NCI-H2196 (cell line): Measurements from ENCODE around the gene ICOSLG.
"Not testable (repeated sequence)": the region's sequence is repeated elsewhere in the genome, so short reads cannot be mapped to it uniquely, and the experiment has no call there.

ENCODE experiments used
- DNase-seq: peaks from one replicate; lab custom pipeline; 2025; ENCODE audit not compliant: unreplicated experiment; lab: John Stamatoyannopoulos, UW

Gene ICOSLG, protein sequence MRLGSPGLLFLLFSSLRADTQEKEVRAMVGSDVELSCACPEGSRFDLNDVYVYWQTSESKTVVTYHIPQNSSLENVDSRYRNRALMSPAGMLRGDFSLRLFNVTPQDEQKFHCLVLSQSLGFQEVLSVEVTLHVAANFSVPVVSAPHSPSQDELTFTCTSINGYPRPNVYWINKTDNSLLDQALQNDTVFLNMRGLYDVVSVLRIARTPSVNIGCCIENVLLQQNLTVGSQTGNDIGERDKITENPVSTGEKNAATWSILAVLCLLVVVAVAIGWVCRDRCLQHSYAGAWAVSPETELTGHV

DNA sequence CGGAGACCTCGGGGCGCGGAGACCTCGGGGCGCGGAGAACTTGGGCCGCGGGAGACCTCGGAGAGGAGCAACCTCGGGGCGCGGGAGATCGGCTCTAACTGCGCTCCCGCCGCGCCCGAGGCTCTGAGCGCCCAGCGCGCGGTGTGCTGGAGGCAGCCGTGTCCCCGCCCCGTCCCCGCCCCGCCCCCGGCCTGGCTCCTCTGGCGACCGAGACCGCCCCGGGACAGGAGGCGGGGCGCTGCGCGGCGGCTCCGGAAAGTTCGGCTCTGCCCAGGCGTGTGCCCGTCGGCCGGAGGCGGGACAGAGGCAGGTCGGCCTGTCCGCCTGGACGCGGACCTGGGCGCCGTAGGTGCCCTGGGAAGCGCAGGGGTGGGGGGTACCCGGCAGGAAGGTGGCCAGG is at the start of gene ICOSLG:
ICOSLG (minus strand) TSS at position 102 of the 400 bp plus-strand sequence. CDS start 126 bp downstream, outside the sequence.
- not testable (repeated sequence) for DNase-seq

DNA sequence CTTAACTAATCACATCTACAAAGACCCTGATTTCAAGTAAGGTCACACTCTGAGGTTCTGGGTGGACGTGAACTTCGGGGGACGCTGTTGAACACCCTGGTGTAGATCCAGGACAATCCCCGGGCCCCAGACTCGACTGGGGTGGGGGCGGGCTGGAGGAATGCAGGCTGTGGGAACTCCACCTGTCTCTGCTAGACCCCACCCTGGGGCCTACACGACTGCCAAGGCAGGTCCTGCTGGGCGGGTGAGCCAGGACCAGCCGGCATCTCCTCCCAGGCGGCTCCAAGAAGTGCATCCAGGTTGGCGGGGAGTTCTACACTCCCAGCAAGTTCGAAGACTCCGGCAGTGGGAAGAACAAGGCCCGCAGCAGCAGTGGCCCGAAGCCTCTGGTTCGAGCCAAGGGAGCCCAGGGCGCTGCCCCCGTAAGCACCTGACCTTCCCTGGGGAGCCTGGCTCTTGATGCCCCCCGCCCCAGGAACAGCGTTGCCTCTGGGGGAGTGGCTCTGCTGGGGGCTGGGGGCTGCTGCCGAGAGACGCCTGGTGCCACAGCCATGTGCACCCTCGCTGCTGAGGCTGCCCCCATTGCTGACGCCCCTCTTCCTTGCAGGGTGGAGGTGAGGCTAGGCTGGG is 48.8 kb upstream of the ICOSLG start:
- DNase-seq, result no peak

DNA sequence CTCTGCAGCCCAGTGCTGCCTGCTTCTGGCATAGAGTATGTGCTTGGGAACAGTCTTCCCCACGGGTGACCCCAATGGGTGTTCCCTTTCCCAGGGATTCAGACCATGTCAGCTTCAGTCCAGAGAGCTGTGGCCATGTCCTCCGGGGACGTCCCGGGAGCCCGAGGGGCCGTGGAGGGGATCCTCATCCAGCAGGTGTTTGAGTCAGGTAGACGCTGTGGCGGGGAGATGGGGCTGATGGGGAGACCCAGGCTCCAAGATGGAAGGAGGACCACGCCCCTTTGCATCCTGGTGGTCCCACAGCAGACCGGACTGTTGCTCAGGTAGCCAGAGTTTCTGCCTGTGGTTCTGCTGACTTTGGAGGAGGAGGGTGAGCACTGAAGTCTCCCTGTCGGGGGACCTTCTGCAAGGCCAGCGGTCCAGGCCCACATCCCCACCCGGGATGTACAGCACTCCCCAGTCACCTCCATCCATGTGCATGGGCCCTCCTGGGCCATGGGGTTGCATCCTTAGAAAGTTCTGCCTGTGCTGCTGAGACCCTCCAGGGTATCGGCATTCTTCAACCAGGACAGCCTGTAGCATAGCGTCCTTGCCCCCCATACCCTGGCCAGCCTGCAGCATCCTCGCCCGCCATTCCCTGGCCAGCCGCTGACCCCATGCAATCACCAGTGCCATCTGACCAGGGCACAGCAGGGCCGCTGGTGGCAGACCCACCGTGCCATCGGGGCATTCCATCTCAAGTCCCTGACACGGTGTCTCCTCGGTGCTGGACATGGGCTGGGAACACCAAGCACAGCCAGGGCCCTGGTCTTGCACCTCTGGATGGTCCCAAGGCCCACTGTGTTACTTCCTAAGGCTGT is 47.7 kb upstream of the ICOSLG start:
- no peak for DNase-seq

DNA sequence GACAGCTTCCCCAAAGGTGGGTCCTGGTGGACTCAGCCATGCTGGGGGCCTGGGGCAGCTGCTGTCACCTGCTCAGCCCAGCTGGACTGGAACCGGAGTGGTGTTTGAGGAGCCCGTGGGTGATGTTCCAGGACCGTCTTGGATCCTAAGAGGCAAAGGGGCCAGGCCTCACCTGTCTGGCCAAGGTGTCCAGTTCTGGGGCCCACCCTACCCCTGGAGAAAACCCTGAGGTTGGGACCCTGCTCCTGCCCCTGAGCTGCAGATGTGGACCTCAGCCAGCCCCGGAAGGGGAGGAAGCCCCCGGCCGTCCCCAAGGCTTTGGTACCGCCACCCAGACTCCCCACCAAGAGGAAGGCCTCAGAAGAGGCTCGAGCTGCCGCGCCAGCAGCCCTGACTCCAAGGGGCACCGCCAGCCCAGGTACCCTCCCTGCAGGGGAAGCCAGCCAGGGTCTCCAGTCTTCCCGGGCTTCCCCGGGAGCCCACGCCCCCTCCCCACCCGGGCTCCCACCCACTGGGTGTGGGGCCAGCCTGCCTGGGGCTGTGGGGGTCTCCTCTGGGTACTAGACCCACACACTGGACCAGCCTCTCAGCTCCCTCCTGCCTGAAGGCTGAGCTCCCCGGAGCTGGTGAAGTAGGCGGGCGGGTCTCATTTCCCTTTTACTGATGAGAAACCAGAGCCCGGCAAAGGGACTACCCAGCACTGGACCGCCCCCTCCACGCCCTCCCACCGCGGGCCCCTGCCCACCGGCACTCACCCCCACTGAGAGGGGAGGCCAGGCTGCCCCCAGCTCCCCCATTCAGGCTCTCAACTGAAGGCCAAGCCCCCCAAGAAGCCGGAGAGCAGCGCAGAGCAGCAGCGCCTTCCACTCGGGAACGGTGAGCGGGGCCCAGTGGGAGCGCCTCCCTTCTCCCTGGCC is 46.2 kb upstream of the ICOSLG start:
- no peak for DNase-seq

GRCh38 chr21:44286086-44286715 is 45.5 kb upstream of the ICOSLG start:
- no peak for DNase-seq

DNA sequence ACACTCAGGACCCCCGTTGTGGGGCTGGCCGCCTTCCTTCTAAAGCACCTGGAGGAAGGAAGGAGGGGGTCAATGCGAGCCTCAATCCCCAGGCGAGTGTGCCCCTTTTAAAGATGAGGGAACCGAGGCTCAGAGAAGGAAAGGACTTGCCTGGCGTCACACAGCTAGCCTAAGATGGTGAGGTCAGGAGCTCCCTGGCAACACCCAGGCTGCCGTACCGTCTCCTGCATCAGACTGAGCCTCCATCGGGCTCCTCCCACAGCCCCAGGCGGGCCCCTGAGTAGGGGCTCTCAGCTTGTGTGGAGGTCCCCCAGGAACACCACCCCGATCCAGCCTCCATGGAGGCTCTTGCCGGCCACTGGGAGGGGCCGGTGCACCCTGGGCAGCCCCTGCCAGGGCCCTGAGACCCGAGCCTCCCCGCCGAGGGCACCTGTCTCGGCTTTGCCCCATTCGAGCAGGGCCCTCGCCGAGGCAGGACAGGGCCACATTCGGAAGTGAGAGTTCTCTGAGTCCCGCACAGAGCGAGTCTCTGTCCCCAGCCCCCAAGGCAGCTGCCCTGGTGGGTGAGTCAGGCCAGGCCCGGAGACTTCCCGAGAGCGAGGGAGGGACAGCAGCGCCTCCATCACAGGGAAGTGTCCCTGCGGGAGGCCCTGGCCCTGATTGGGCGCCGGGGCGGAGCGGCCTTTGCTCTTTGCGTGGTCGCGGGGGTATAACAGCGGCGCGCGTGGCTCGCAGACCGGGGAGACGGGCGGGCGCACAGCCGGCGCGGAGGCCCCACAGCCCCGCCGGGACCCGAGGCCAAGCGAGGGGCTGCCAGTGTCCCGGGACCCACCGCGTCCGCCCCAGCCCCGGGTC is 44.6 kb upstream of the ICOSLG start, which contains the start of gene AIRE:
AIRE (plus strand) TSS at position 739 of the 855 bp plus-strand sequence. CDS start 131 bp downstream, outside the sequence.
- no peak for DNase-seq

- no peak for DNase-seq
Measured at GRCh38 chr21:44283948-44284347, 43.2 kb upstream of the ICOSLG start.

GRCh38 chr21:44283211-44283785 is 42.6 kb upstream of the ICOSLG start:
- not testable (repeated sequence) for DNase-seq

DNA sequence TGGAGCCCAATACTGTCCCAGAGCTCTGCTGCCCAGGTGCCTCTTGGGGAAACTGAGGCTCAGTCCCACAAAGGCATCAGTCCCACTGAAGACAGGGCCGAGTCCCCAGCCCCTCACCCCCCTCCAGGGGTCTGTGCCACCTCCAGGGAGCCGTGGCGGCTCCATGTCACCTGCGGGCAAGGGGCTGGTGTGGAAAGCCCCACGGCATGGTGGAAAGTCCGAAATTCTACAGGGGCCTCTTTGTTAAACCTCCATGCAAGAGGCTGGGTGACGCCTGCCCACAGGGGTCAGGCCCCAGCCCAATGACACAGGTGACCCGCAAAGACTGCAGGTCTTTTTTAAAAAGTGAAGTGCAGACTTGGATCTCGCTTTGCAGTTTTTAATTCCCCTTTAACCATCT is 41.6 kb upstream of the ICOSLG start:
- DNase-seq, result no peak

- DNase-seq, result no peak
Measured at GRCh38 chr21:44281801-44282200, 41.1 kb upstream of the ICOSLG start.

DNA sequence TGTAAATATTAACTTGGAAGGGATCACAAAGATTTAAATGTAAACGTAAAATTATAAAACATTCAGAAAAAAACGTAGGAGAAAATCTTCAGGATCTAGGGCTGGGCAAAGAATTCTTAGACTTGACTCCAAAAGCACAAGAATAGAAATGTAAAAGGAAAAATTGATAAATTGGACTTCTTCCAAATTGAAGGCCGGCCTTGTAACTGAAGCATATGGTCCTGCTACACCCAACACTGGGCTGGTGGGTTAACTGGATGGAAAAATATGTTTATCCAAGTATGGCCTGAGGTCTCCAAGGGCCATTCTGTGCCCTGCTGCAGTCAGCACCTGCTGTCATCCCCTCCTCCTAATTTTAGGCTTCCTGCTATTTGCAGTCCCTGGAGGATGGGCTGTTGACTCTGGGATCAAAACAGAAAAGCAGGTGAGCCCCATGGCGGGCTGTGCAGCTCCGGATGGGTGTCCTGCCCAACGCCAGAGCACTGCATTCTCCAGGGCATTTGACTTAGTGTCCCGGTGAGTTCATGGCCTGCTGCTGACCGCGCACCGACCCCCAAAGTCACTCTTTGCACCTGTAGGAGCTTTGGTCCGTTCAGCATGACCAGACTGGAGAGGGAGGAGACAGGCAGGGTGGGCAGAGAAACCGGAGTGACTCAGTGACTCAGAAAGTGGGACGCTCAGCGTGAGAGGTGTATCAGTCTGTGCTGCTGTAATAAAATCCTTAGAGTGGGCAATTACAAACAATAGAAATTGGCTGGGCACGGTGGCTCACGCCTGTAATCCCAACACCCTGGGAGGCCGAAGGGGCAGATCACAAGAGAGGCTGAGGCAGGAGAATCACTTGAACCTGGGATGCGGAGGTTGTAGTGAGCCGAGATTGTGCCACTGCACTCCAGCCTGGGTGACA is 38.9 kb upstream of the ICOSLG start:
- no peak for DNase-seq

DNA sequence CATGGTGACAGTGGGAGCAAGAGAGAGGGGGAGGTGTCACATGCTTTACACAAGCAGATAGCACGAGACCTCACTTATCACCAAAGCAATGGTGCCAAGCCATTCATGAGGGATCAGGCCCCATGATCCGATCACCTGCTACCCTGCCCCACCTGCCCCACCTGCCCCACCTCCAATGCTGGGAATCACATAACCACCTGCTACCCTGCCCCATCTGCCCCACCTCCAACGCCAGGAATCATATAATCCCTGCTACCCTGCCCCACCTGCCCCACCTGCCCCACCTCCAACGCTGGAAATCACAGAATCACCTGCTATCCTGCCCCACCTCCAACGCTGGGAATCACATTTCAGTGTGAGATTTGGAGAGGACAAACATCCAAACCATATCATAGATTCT is 34.3 kb upstream of the ICOSLG start:
- DNase-seq, result no peak

- no peak for DNase-seq
Measured at GRCh38 chr21:44273046-44273445, 32.3 kb upstream of the ICOSLG start.

DNA sequence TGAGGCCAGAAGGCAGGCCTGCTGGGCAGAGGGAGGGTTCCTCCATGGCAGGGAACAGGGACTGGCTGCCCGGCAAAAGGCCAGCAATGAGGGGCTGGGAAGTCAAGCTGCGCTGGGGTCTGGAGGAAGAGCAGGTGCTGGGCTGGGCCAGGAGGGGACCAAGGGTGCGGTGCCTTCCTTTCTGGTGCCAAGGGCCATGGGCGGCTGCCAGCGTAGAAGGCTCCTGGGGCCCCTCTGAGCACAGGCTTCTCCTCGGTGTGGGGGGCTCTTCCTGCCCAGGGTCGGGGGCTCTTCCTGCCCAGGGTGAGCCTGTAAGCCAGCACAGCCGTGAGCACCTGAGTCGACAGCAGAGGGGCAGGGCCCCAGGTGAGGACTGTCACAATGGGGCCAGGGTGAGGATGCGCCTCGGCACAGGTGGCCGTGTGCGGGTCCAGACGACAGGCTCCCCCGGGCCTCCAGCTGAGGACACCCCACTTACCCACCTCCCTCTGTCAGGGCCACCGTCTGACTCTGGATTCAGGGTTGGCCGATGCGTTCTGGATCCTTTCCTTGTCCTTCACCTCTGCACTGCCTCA is 31.6 kb upstream of the ICOSLG start:
- no peak for DNase-seq

DNA sequence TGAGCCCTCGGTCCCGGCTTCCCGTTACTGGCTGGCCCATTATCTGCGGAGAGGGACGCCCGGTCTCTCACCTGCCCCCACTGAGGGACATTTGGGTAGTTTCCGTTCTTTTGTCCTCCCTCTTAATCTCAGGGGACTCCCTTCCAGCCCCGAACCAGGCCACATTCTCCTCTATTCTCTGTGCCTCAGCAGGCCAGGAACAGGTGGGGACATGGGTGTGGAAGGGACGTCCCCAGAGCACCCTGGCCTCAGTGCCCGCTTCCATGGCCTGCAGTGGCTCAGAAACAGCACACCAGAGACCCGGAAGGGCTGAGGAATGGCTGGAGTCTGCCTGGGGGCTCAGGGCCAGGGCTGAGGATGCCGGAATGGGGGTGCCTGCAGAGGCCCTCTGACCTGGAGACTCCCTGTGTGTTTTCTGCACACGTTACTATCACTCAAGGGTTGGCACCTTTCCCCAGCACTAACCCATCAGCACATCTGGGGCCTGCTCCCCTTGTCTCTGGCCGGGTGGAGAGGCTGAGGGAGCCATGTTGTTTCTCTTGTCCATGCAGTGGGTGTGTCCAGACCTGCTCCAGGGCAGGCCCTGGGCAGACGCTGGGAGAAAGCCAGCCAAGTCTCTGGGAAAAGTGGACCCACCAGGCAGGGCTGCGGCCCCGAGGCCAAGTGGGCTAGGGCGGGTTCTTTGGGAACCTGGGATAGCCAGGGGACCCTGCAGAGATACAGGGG is 31.0 kb upstream of the ICOSLG start:
- no peak for DNase-seq

DNA sequence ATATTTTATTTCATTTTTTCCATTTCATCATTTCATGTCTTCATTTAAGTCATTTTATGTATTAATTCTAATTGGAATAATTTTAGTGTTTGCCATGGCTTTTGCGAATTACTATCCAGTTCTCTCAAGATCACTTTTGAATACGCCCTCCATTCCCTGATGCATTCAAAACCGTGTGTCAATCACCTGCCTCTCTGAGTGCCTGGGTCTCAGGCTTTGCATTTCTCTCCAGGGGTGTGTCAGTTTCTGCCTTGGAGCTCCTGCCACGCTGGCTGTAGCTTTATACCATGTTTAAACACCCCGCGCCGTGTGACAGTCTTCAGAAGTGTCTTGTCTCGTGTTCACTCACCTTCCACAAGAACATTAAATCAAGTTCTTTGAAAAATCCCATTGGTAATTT is 28.3 kb upstream of the ICOSLG start:
- DNase-seq, result no peak

- no peak for DNase-seq
Measured at GRCh38 chr21:44267655-44268142, 27.0 kb upstream of the ICOSLG start.
